SH-SY5Y (cell line): Measurements from ENCODE around the gene TSHZ3.

ENCODE experiments used
- GATA2 ChIP-seq: IDR thresholded peaks from 2 replicates; pipeline ENCODE4 v1.6.1; 2011; ENCODE audit warnings: mild to moderate bottlenecking, low read depth, low read length
- GATA3 ChIP-seq: IDR thresholded peaks from 2 replicates; pipeline ENCODE4 v1.6.1; 2011; ENCODE audit warnings: low read depth, mild to moderate bottlenecking, low read length, moderate library complexity

DNA sequence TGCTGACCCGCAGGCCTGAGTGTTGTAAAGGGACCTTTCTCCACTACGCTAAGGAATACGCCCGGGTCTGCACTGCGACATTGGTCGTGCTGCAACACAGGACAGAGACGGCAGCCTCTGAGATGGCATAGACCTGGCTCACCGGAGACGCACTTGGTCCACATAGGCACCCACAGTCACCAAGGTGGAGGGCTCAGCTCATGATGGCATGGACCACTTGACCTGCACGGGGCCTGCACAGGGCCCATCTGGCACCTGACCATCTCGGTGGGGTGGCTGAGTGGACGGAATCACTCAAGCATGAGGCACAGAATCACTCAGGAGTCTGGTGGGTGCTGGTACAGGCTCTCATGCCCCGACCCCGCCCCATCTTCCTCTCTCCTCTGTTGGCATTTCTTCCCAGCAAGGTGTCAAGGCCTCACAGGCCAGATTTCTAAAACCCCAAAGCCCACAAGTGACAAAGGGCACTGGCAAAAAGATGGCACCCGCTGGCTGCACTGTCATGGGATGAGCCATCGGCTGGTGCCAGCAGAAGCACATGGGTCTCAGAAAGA is 45.9 kb downstream of the TSHZ3 start:
- no peak for TF ChIP-seq GATA2
- TF ChIP-seq GATA3 = no peak
